OCI-LY1 (cell line): ENCODE results near the gene ARFGAP1.

Experiments used
- H2AFZ ChIP-seq: fragments of 200-600 bp; sonication (generic), shearing (Covaris generic); 2 replicates; pipeline ENCODE4 v1.6.0; 2014; ENCODE audit warnings: antibody characterized with exemption, mild to moderate bottlenecking, low read length
- H3F3A ChIP-seq: fragments of 200-600 bp; sonication (generic), shearing (Covaris generic); 2 replicates; pipeline ENCODE4 v1.6.0; 2014; ENCODE audit warnings: mild to moderate bottlenecking, antibody characterized with exemption, low read length, moderate library complexity; ENCODE audit not compliant: insufficient read depth
- H3K27ac ChIP-seq: fragments of 200-600 bp; sonication (generic); 2 replicates; pipeline ENCODE4 v1.5.1; 2014; ENCODE audit warnings: low read length, mixed run types, mild to moderate bottlenecking, low read depth; ENCODE audit not compliant: poor library complexity, severe bottlenecking
- H3K27me3 ChIP-seq: fragments of 200-600 bp; sonication (generic); 2 replicates; pipeline ENCODE4 v1.6.0; 2014; ENCODE audit warnings: antibody characterized with exemption, mild to moderate bottlenecking, low read length, moderate library complexity; ENCODE audit not compliant: insufficient read depth
- H3K36me3 ChIP-seq: fragments of 200-600 bp; sonication (generic); 2 replicates; pipeline ENCODE4 v1.6.1; 2014; ENCODE audit warnings: mild to moderate bottlenecking, antibody characterized with exemption, low read length, moderate library complexity, mixed read lengths; ENCODE audit not compliant: insufficient read depth
- H3K4me1 ChIP-seq: fragments of 200-600 bp; sonication (generic); 2 replicates; pipeline ENCODE4 v1.5.1; 2014; ENCODE audit warnings: mild to moderate bottlenecking, low read length, moderate library complexity; ENCODE audit not compliant: insufficient read depth, severe bottlenecking
- H3K4me2 ChIP-seq: fragments of 200-600 bp; sonication (generic), shearing (Covaris generic); 2 replicates; pipeline ENCODE4 v1.6.1; 2014; ENCODE audit warnings: low read length
- H3K4me3 ChIP-seq: fragments of 200-600 bp; sonication (generic); 2 replicates; pipeline ENCODE4 v1.5.1; 2014; ENCODE audit warnings: low read length, low read depth, mild to moderate bottlenecking, mixed read lengths; ENCODE audit not compliant: poor library complexity, severe bottlenecking
- H3K79me2 ChIP-seq: fragments of 200-600 bp; shearing (Covaris generic); 2 replicates; pipeline ENCODE4 v1.6.1; 2016; ENCODE audit warnings: mixed run types, low read length, mixed read lengths; ENCODE audit not compliant: insufficient read depth
- H3K9ac ChIP-seq: fragments of 200-600 bp; sonication (generic), shearing (Covaris generic); 2 replicates; pipeline ENCODE4 v1.6.1; 2014; ENCODE audit warnings: mild to moderate bottlenecking, low read length, mixed read lengths
- H3K9me2 ChIP-seq: fragments of 200-600 bp; sonication (generic), shearing (Covaris generic); 2 replicates; pipeline ENCODE4 v1.6.1; 2014; ENCODE audit warnings: low read depth, mild to moderate bottlenecking, low read length, mixed read lengths
- H3K9me3 ChIP-seq: fragments of 200-600 bp; shearing (Covaris generic); 2 replicates; pipeline ENCODE4 v1.6.1; 2014; ENCODE audit warnings: low read length, mixed read lengths
- H4K20me1 ChIP-seq: fragments of 200-600 bp; sonication (generic), shearing (Covaris generic); 2 replicates; pipeline ENCODE4 v1.6.0; 2016; ENCODE audit warnings: mild to moderate bottlenecking, low read length; ENCODE audit not compliant: insufficient read depth
- CTCF ChIP-seq: fragments of 200-600 bp; sonication (generic), shearing (Covaris generic); IDR thresholded peaks from 2 replicates; pipeline ENCODE4 v1.5.1; 2017; ENCODE audit warnings: mild to moderate bottlenecking, antibody characterized with exemption, low read length, moderate library complexity, mixed read lengths
- EZH2 ChIP-seq: fragments of 200-600 bp; sonication (generic), shearing (Covaris generic); IDR thresholded peaks from 2 replicates; pipeline ENCODE4 v1.8.0; 2017; ENCODE audit warnings: borderline replicate concordance, mixed run types, mild to moderate bottlenecking, antibody characterized with exemption, low read length, moderate library complexity, mixed read lengths

ARFGAP1 gene

GRCh38 chr20:63287697-63288580 lies 15.3 kb downstream of the ARFGAP1 start:
- Histone ChIP-seq H3K27me3 (no peaks in the 10 kb centered on the region), H3K4me2 (no peak overlapping the region), H3K4me1 (no peaks in the 10 kb centered on the region), H3F3A (no peaks in the 10 kb centered on the region), H3K9me2 (no peaks in the 10 kb centered on the region), H3K4me3 (no peak overlapping the region), H3K27ac (no peak overlapping the region), H2AFZ (no peak overlapping the region), H3K79me2 (no peaks in the 10 kb centered on the region), H3K36me3 (peaks cover 6% of the 10 kb centered on the region), H3K9me3 (no peaks in the 10 kb centered on the region), H4K20me1 (no peaks in the 10 kb centered on the region), H3K9ac (no peak overlapping the region)
- TF ChIP-seq CTCF: no peak
- TF ChIP-seq EZH2: no peak

- no peak for TF ChIP-seq CTCF
- TF ChIP-seq EZH2: no peak
- Histone ChIP-seq H3K4me2 (no peak overlapping the region), H3K27me3 (no peaks in the 10 kb centered on the region), H3K27ac (no peak overlapping the region), H4K20me1 (no peaks in the 10 kb centered on the region), H3K4me1 (no peaks in the 10 kb centered on the region), H3K9me3 (no peaks in the 10 kb centered on the region), H3K36me3 (peaks cover 4% of the 10 kb centered on the region; the same call in 1 of the 2 replicates), H2AFZ (no peak overlapping the region), H3K79me2 (no peaks in the 10 kb centered on the region), H3K4me3 (no peak overlapping the region), H3K9me2 (no peaks in the 10 kb centered on the region), H3K9ac (no peak overlapping the region), H3F3A (no peaks in the 10 kb centered on the region)
Observed at GRCh38 chr20:63288581-63289251, 16.1 kb downstream of the ARFGAP1 start.

GRCh38 chr20:63289311-63290135 lies 16.9 kb downstream of the ARFGAP1 start:
- Histone ChIP-seq H3K9me2 (no peaks in the 10 kb centered on the region), H3K9ac (no peak overlapping the region), H4K20me1 (no peaks in the 10 kb centered on the region), H3K4me1 (no peaks in the 10 kb centered on the region), H3K9me3 (no peaks in the 10 kb centered on the region), H3K4me3 (no peak overlapping the region), H3F3A (no peaks in the 10 kb centered on the region), H3K36me3 (peaks cover 4% of the 10 kb centered on the region; the same call in 1 of the 2 replicates), H3K79me2 (no peaks in the 10 kb centered on the region), H3K27me3 (no peaks in the 10 kb centered on the region), H2AFZ (no peak overlapping the region), H3K27ac (no peak overlapping the region), H3K4me2 (no peak overlapping the region)
- TF ChIP-seq CTCF (no peak), EZH2 (no peak)
